Esophagus muscularis mucosa (tissue), 3 donors: Measurements from ENCODE around the gene PBLD.

Source experiments
- POLR2A ChIP-seq: fragments of 450-650 bp; IDR thresholded peaks from one replicate; pipeline ENCODE4 v1.6.1; 2017; ENCODE audit warnings: antibody characterized with exemption, moderate library complexity, mild to moderate bottlenecking, low read depth
- POLR2AphosphoS5 ChIP-seq, 2 donors: sonication (generic); formaldehyde crosslinking; IDR thresholded peaks; one replicate each; pipeline ENCODE4 v1.6.1; 2017; ENCODE audit warnings: antibody characterized with exemption in 2 of 2
- TF ChIP-seq, protein P1 (sequence below), 3 experiments: fragments of 200-600 bp in 2 of 3; fragments of 450-650 bp in 1 of 3; sonication (generic) in 2 of 3; IDR thresholded peaks; one replicate each; pipeline ENCODE4 v1.5.1; 2017 to 2019; ENCODE audit warnings: antibody characterized with exemption in 3 of 3, mild to moderate bottlenecking in 2 of 3, moderate library complexity in 1 of 3

DNA sequence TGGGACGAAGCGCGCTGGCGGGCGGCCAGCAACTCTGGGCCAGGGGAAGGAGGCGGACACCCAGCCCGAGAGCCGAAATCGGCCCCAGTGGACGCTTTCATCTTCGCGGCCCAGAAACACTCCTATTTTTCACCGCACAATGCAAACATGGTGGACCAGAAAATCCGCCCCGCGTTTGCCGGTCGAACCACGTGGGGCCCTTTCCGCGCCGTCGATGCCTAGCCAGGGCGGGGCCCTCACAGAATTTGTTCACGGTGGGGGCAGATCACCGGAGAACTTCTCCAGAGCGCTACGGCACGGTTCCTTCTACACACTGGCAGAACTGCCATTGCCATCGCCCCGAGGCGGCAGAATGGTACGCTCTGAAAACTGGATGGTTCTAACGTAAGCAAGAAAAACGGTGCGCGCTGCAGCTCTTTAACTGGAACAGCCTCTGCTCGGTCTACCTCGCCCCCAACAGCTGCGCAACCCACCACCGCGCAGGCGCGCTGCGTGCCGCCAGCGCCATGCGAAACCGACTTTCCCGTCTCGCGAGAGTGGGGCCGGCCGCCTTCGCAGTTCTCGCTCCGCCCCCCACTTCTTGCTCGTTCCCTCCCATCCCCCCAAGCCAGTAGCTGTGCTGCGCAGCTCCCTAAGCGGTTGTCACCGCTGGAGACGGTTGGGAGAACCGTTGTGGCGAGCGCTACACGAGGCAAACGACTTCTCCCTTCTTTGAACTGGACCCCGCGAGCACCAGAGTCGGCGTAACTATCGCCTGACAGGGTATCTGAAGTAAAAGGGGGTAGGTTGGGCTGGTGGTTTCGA lies 1.1 kb downstream of the PBLD start, which contains the start of gene HNRNPH3:
- TF ChIP-seq, protein P1, sequence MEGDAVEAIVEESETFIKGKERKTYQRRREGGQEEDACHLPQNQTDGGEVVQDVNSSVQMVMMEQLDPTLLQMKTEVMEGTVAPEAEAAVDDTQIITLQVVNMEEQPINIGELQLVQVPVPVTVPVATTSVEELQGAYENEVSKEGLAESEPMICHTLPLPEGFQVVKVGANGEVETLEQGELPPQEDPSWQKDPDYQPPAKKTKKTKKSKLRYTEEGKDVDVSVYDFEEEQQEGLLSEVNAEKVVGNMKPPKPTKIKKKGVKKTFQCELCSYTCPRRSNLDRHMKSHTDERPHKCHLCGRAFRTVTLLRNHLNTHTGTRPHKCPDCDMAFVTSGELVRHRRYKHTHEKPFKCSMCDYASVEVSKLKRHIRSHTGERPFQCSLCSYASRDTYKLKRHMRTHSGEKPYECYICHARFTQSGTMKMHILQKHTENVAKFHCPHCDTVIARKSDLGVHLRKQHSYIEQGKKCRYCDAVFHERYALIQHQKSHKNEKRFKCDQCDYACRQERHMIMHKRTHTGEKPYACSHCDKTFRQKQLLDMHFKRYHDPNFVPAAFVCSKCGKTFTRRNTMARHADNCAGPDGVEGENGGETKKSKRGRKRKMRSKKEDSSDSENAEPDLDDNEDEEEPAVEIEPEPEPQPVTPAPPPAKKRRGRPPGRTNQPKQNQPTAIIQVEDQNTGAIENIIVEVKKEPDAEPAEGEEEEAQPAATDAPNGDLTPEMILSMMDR (IDR thresholded peaks at IDR 0.05) = no peak
- TF ChIP-seq POLR2AphosphoS5 (IDR thresholded peaks at IDR 0.05) (peak; percentile 100), POLR2A (peak; percentile 98)
